Ishikawa (cell line): ENCODE results near the gene FPGS.

ENCODE experiments used
- CEBPB ChIP-seq: IDR thresholded peaks from 2 replicates; pipeline ENCODE4 v1.6.1; 2012
- CREB1 ChIP-seq: IDR thresholded peaks from 2 replicates; pipeline ENCODE4 v1.6.1; 2012; ENCODE audit warnings: low read depth
- EGR1 ChIP-seq: IDR thresholded peaks from 2 replicates; pipeline ENCODE4 v1.6.1; 2012
- EP300 ChIP-seq: IDR thresholded peaks from 2 replicates; pipeline ENCODE4 v1.6.1; 2012; ENCODE audit warnings: borderline replicate concordance
- FOXM1 ChIP-seq: IDR thresholded peaks from 2 replicates; pipeline ENCODE4 v1.6.1; 2012; ENCODE audit warnings: low read depth, borderline replicate concordance
- MAX ChIP-seq: IDR thresholded peaks from 2 replicates; pipeline ENCODE4 v1.6.1; 2012
- NFIC ChIP-seq: IDR thresholded peaks from 2 replicates; pipeline ENCODE4 v1.6.1; 2012
- RAD21 ChIP-seq: IDR thresholded peaks from 2 replicates; pipeline ENCODE4 v1.6.1; 2012; ENCODE audit warnings: low read depth
- REST ChIP-seq: IDR thresholded peaks from 2 replicates; pipeline ENCODE4 v1.6.1; 2012; ENCODE audit warnings: low read depth, mild to moderate bottlenecking
- TAF1 ChIP-seq: IDR thresholded peaks from 2 replicates; pipeline ENCODE4 v1.6.1; 2012; ENCODE audit warnings: low read depth, mild to moderate bottlenecking
- TCF12 ChIP-seq: IDR thresholded peaks from 2 replicates; pipeline ENCODE4 v1.6.1; 2012; ENCODE audit warnings: low read depth
- TEAD4 ChIP-seq: IDR thresholded peaks from 2 replicates; pipeline ENCODE4 v1.6.1; 2012
- YY1 ChIP-seq: IDR thresholded peaks from 2 replicates; pipeline ENCODE4 v1.6.1; 2012; ENCODE audit warnings: low read depth
- ZBTB7A ChIP-seq: IDR thresholded peaks from 2 replicates; pipeline ENCODE4 v1.6.1; 2012; ENCODE audit warnings: low read depth
- TF ChIP-seq, protein P1 (sequence below): IDR thresholded peaks from 2 replicates; pipeline ENCODE4 v1.6.1; 2012

Gene FPGS

DNA sequence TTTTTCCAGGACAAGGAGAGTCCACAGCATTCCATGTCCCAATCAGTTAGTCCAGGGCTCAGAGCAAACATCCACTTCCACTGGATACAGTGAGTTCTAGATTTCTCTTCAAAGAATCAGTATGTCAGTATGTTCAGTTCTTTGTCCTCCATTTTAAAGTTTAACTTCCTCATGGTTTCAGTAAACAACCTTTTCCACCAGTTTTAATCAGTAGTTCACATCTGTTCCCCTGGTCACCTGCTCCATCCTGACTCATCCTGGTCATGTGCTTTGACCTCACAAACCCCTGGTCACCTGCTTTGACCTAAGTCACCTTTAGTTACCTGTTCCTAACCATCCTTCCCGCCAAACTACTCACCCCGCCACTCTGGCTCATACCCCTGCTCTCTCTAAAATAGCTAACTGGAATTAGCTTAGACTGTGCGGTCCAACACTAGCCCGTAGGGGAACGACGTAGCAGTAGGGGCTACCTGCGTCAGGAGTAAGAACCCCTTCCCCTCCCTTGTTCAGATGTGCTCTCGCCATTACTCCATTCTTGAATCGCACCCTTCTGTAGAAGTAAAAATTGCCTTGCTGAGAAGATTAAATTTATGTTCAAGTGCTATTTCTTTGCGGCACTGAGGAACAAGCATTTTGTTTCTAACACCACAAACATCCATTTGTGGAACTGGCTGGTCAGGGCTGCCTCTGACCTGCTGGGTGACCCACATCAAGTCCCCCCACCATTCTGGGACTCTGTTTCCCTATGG, 46.2 kb downstream of the FPGS start:
- TF ChIP-seq, protein P1, sequence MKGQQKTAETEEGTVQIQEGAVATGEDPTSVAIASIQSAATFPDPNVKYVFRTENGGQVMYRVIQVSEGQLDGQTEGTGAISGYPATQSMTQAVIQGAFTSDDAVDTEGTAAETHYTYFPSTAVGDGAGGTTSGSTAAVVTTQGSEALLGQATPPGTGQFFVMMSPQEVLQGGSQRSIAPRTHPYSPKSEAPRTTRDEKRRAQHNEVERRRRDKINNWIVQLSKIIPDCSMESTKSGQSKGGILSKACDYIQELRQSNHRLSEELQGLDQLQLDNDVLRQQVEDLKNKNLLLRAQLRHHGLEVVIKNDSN, result no peak
- no peak for TF ChIP-seq TEAD4
- TF ChIP-seq EGR1, result no peak

- TF ChIP-seq YY1, result no peak
- no peak for TF ChIP-seq REST
- no peak for TF ChIP-seq NFIC
- no peak for TF ChIP-seq ZBTB7A
- TF ChIP-seq TAF1, result no peak
- TF ChIP-seq TCF12, result no peak
- no peak for TF ChIP-seq EGR1
- TF ChIP-seq, protein P1, result no peak
- no peak for TF ChIP-seq EP300
- TF ChIP-seq RAD21, result no peak
These were observed 47.7 kb downstream of the FPGS start for GRCh38 chr9:127850286-127850830.

GRCh38 chr9:127852829-127853228, 50.1 kb downstream of the FPGS start:
- no peak for TF ChIP-seq NFIC
- no peak for TF ChIP-seq CREB1
- no peak for TF ChIP-seq TCF12
- no peak for TF ChIP-seq REST
- no peak for TF ChIP-seq RAD21
- TF ChIP-seq MAX, result no peak
- TF ChIP-seq ZBTB7A, result no peak
- TF ChIP-seq, protein P1, result no peak
- TF ChIP-seq EGR1, result no peak

- TF ChIP-seq CREB1 (no peak), CEBPB (no peak), FOXM1 (no peak), RAD21 (no peak), TCF12 (no peak), YY1 (no peak), REST (no peak), MAX (no peak)
- TF ChIP-seq, protein P1, result no peak
These were observed 50.9 kb downstream of the FPGS start for GRCh38 chr9:127853312-127854183.
